Measurements from ENCODE around the gene MUC16.

Gene MUC16

GRCh38 chr19:8973501-8974091, 36.6 kb downstream of the MUC16 start:
- TF ChIP-seq CREB1 (IDR thresholded peaks at IDR 0.05; ENCODE audit: low read depth): no peak
- peak; percentile 96 for TF ChIP-seq REST (IDR thresholded peaks at IDR 0.05; ENCODE audit: low read depth)
- TF ChIP-seq TCF12 (IDR thresholded peaks at IDR 0.05; ENCODE audit: low read depth): no peak

GRCh38 chr19:8965887-8966286, 44.3 kb downstream of the MUC16 start:
- TF ChIP-seq CEBPB (IDR thresholded peaks at IDR 0.05) (no peak), REST (IDR thresholded peaks at IDR 0.05; ENCODE audit: low read depth) (peak; percentile 96), NFIC (IDR thresholded peaks at IDR 0.05) (no peak)
